K562 (cell line): ENCODE measurements around the gene JPH2. TPM values are rescaled to one million over a fixed set of nuclear protein-coding genes. Genes with fewer than 3 reads are reported as not detected.

Source experiments
- BCOR ChIP-seq: fragments of 450-650 bp; IDR thresholded peaks from 2 replicates; pipeline ENCODE4 v1.6.1; 2016
- CHD4 ChIP-seq: fragments of 200-600 bp; sonication (generic); IDR thresholded peaks from 3 replicates; pipeline ENCODE4 v1.6.1; 2012; ENCODE audit warnings: low read depth, mild to moderate bottlenecking, mixed read lengths, low read length, inconsistent platforms; ENCODE audit not compliant: insufficient read depth, insufficient replicate concordance, poor library complexity, severe bottlenecking
- HDAC3 ChIP-seq: fragments of 450-650 bp; IDR thresholded peaks from 2 replicates; pipeline ENCODE4 v1.6.1; 2018; ENCODE audit warnings: borderline replicate concordance, mild to moderate bottlenecking, moderate library complexity; ENCODE audit not compliant: partially characterized antibody
- MLLT1 ChIP-seq, 2 experiments: fragments of 450-650 bp; IDR thresholded peaks; 2 replicates each; pipeline ENCODE4 v1.6.1; 2016
- POLR2G ChIP-seq: fragments of 200-400 bp; formaldehyde crosslinking; IDR thresholded peaks from 2 replicates; pipeline ENCODE4 v1.6.1; 2017; ENCODE audit warnings: low read depth, mild to moderate bottlenecking, antibody characterized with exemption, low read length, moderate library complexity
- SMARCB1 ChIP-seq: IDR thresholded peaks from 2 replicates; pipeline ENCODE4 v1.6.1; 2011; ENCODE audit warnings: improper control_type of control experiment, low read depth; ENCODE audit not compliant: insufficient read length
- SOX6 ChIP-seq: fragments of 450-650 bp; IDR thresholded peaks from 2 replicates; pipeline ENCODE4 v1.6.1; 2014; ENCODE audit warnings: mild to moderate bottlenecking
- XRCC3 ChIP-seq: fragments of 450-650 bp; IDR thresholded peaks from 2 replicates; pipeline ENCODE4 v1.6.1; 2017; ENCODE audit warnings: mild to moderate bottlenecking, moderate library complexity
- ZBTB8A ChIP-seq: fragments of 450-650 bp; IDR thresholded peaks from 2 replicates; pipeline ENCODE4 v1.6.1; 2018; ENCODE audit warnings: mild to moderate bottlenecking, moderate library complexity; ENCODE audit not compliant: partially characterized antibody
- polyA plus RNA-seq, 8 experiments: library from polyadenylated mRNA; depleted of rRNA in 4 of 8; stranded (reverse) in 5 of 8; unstranded in 3 of 8; fragments of >200 nt; fragmentation: Nextera tagmentation in 2 of 8; fragmentation: Illumina TruSeq in 1 of 8; extraction: Ambion mirVana in 2 of 8; extraction: Trizol in 1 of 8; gene quantifications; 2 replicates each; pipeline versions ENCODE4 v1.2.1 to v1.2.3, GENCODE V29; 2011 to 2014; ENCODE audit warnings: inconsistent platforms in 1 of 8, missing spikeins in 1 of 8
- total RNA-seq, 7 experiments: library from RNA; depleted of rRNA in 6 of 7; stranded (reverse); fragments of >200 nt in 6 of 7; fragmentation: Illumina TruSeq in 2 of 7; extraction: Trizol in 2 of 7; gene quantifications; 2 replicates each; pipeline versions ENCODE4 v1.2.1 to v1.2.3, GENCODE V29; 2011 to 2021; ENCODE audit warnings: low replicate concordance in 1 of 7
- TF ChIP-seq, protein P1 (sequence below): fragments of 450-650 bp; IDR thresholded peaks from 2 replicates; pipeline ENCODE4 v1.6.1; 2016; ENCODE audit warnings: low read depth

The JPH2 gene
- total and polyA plus RNA-seq, 9 of the 15 experiments (the other 6 are each of a cell fraction or from before 2014, with no cell fraction given): not detected

DNA sequence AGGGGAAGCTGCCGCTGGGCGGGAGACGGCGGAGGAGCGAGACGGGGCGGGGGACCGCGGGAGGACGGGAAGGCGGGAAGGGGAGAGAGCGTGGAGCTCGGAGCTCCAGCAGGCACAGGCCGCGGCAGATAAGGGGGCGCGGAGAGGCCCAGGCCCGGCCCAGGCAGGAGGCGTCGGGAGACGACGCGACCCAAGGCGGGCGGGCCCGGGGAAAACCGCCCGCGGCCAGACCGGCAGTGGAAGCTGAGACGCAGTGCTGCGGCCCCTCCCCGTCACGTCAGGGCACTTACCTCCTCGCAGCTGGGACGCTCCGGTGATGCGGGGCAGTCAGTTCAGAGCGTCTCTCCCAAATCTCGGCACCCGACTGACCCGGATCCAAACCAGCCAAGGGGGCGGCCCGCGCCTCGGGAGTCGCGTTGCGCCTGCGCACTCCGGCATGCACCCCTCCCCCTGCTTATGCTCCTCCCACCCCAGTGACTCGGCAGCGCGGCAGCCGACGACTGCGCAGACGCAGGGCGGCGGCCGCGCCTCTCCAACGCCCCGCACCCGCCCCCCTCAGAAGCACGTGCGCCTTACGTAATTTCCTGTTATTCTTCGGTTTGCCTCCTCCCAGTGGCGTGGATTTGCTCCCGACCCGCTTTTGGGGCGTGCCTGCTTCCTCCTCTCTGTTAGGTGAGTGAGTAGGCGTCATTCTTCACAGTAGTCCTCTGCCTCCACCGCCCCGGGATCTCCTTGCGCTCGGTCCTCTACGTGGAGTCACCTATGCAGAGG, 23.6 kb upstream of the JPH2 start, which contains the start of gene OSER1 (continued):
- TF ChIP-seq SOX6: peak; percentile 87
- no peak for TF ChIP-seq HDAC3
- TF ChIP-seq BCOR: peak; percentile 63; the same call in 1 of the 2 replicates
- TF ChIP-seq MLLT1 (IDR thresholded peaks at IDR 0.05): peak; percentile 32 to 80; a peak in 2 of 4 replicates
- TF ChIP-seq POLR2G: peak; percentile 87
- no peak for TF ChIP-seq ZBTB8A
- no peak for TF ChIP-seq XRCC3
- TF ChIP-seq SMARCB1: no peak
- TF ChIP-seq, protein P1, sequence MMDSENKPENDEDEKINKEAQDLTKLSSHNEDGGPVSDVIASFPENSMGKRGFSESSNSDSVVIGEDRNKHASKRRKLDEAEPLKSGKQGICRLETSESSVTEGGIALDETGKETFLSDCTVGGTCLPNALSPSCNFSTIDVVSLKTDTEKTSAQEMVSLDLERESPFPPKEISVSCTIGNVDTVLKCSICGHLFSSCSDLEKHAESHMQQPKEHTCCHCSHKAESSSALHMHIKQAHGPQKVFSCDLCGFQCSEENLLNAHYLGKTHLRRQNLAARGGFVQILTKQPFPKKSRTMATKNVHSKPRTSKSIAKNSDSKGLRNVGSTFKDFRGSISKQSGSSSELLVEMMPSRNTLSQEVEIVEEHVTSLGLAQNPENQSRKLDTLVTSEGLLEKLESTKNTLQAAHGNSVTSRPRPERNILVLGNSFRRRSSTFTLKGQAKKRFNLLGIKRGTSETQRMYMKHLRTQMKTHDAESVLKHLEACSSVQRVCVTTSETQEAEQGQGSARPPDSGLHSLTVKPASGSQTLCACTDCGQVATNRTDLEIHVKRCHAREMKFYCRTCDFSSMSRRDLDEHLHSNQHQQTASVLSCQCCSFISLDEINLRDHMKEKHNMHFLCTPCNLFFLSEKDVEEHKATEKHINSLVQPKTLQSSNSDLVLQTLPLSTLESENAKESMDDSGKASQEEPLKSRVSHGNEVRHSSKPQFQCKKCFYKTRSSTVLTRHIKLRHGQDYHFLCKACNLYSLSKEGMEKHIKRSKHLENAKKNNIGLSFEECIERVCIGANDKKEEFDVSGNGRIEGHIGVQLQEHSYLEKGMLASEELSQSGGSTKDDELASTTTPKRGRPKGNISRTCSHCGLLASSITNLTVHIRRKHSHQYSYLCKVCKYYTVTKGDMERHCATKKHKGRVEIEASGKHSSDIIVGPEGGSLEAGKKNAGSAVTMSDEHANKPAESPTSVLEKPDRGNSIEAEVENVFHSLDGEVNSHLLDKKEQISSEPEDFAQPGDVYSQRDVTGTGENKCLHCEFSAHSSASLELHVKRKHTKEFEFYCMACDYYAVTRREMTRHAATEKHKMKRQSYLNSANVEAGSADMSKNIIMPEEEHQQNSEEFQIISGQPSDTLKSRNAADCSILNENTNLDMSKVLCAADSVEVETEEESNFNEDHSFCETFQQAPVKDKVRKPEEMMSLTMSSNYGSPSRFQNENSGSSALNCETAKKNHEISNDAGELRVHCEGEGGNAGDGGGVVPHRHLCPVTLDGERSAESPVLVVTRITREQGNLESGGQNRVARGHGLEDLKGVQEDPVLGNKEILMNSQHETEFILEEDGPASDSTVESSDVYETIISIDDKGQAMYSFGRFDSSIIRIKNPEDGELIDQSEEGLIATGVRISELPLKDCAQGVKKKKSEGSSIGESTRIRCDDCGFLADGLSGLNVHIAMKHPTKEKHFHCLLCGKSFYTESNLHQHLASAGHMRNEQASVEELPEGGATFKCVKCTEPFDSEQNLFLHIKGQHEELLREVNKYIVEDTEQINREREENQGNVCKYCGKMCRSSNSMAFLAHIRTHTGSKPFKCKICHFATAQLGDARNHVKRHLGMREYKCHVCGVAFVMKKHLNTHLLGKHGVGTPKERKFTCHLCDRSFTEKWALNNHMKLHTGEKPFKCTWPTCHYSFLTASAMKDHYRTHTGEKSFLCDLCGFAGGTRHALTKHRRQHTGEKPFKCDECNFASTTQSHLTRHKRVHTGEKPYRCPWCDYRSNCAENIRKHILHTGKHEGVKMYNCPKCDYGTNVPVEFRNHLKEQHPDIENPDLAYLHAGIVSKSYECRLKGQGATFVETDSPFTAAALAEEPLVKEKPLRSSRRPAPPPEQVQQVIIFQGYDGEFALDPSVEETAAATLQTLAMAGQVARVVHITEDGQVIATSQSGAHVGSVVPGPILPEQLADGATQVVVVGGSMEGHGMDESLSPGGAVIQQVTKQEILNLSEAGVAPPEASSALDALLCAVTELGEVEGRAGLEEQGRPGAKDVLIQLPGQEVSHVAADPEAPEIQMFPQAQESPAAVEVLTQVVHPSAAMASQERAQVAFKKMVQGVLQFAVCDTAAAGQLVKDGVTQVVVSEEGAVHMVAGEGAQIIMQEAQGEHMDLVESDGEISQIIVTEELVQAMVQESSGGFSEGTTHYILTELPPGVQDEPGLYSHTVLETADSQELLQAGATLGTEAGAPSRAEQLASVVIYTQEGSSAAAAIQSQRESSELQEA: no peak
- TF ChIP-seq CHD4: no peak
